Fibroblast of the aortic adventitia (primary cell): ENCODE data around the gene TAF4. TPM values are rescaled to one million over a fixed set of nuclear protein-coding genes. Genes with fewer than 3 reads are reported as not detected.

ENCODE experiments used
- DNase-seq: peaks from one replicate; pipeline ENCODE4 v3.0.0-alpha.2; 2010; ENCODE audit warnings: low read depth
- H3K4me3 ChIP-seq: 2 replicates; pipeline ENCODE4 v1.5.1; 2011; ENCODE audit warnings: low read depth, mild to moderate bottlenecking, control low read depth, low read length, moderate library complexity
- total RNA-seq: library from RNA; depleted of rRNA; stranded (reverse); fragments of >200 nt; gene quantifications from 2 replicates; pipeline ENCODE4 v1.2.3, GENCODE V29; 2012; ENCODE audit warnings: low replicate concordance
- TF ChIP-seq, protein P1 (sequence below): IDR thresholded peaks from 2 replicates; pipeline ENCODE4 v1.5.1; 2011; ENCODE audit warnings: mild to moderate bottlenecking, low read length, control low read depth, inconsistent platforms; ENCODE audit not compliant: insufficient read depth

Gene TAF4
- total RNA-seq, 1 donor = 5.4 TPM

DNA sequence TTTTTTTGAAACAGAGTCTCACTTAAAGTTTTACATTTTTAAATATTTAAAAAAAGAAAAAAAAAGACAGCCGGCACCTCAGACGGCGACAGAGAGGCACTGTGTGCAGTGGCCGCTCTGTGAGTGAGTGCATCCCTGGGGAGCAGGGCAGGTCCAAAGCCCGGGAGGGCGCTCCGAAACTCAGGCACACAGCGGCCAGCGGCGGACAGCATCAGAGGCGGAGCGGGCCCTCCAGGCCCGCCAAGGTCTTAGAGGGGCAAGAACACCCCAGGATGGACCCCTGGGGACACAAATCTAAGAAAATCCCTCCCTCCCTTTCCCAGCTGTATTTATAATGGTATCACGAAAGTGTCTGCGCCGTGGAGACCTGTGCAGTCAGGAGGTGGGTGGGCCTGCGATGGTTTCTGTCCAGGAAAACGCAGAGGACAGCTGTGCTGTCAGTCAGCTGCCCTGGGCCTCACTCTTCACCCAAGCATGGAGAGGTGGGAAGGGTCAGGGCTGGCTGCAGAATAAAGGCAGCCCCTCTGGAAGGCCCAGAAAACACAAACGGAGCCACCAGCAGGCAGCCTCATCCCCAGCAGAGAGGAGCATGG lies 43.8 kb downstream of the TAF4 start:
- TF ChIP-seq, protein P1, sequence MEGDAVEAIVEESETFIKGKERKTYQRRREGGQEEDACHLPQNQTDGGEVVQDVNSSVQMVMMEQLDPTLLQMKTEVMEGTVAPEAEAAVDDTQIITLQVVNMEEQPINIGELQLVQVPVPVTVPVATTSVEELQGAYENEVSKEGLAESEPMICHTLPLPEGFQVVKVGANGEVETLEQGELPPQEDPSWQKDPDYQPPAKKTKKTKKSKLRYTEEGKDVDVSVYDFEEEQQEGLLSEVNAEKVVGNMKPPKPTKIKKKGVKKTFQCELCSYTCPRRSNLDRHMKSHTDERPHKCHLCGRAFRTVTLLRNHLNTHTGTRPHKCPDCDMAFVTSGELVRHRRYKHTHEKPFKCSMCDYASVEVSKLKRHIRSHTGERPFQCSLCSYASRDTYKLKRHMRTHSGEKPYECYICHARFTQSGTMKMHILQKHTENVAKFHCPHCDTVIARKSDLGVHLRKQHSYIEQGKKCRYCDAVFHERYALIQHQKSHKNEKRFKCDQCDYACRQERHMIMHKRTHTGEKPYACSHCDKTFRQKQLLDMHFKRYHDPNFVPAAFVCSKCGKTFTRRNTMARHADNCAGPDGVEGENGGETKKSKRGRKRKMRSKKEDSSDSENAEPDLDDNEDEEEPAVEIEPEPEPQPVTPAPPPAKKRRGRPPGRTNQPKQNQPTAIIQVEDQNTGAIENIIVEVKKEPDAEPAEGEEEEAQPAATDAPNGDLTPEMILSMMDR = no peak

DNA sequence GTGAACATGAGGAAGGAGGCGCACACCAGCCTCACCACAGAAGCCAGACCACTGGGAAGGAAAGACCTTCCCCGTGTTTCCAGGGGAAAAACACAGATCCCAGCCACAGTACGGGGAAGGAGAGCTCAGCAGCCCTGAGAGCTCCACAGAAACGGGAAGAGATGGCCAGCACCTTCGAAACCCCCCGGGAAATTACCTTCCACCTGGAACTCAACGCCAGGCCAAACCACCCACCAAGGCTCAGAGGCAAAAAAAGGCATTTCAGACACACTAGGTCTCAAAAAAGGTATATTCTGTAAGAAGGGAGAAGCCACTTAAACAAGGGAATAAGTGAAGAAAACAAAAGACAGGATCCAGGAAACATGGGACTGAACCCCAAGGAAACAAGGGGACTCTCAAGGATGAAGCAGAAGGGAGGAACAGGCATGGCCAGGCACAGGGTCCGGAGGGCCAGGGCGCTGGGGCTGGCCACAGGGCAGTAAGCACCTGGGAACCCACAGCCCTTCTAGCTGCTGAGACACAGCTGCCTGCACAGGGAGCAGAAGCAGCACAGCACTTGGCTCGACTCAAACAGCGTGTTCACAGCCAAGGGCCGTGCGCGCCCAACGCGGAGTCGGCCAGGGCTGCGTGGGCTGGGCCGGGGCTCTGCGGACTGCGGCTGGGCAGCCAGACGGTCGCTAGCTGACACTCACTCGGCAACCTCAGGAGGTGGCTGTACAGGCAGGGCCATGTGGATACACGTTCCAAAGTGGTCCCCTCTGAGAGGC lies 44.6 kb downstream of the TAF4 start:
- TF ChIP-seq, protein P1 = no peak
- peak; percentile 53 for DNase-seq
- no peak overlapping the region for H3K4me3 ChIP-seq

More for the DNA sequence above, 43.8 kb downstream of the TAF4 start:
- H3K4me3 ChIP-seq = no peak overlapping the region
- DNase-seq = no peak

DNA sequence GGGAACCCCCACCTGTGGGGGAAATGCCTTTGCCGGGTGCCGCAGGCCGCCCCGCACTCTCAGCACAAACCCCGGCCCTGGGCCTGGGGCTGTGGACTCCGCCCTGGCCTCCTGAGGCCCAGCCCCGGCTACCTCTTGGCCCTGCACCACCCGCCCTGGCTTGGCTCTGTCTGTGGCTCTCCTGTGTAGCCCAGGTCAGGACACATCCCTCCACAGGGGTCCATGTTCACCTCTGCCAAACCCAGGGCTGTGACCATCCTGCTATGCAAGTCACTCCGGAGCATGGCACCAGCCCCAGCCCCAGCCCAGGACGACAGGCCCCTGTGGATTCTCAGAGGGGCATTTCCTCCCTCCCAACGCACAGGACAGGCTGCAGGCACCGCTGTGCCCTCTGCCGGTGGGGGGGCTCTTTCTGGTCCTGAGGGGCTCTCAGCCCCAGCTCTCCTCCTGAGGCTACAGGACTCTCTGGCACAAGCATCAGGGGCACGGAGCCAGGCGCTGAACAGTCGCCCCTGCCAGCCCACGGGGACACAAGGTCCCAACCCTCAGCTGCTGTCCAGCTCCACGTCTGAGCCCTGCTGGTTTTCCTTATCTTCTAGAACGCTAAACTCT lies 45.7 kb downstream of the TAF4 start:
- TF ChIP-seq, protein P1 = no peak
- no peak for DNase-seq
- H3K4me3 ChIP-seq = no peak overlapping the region

DNA sequence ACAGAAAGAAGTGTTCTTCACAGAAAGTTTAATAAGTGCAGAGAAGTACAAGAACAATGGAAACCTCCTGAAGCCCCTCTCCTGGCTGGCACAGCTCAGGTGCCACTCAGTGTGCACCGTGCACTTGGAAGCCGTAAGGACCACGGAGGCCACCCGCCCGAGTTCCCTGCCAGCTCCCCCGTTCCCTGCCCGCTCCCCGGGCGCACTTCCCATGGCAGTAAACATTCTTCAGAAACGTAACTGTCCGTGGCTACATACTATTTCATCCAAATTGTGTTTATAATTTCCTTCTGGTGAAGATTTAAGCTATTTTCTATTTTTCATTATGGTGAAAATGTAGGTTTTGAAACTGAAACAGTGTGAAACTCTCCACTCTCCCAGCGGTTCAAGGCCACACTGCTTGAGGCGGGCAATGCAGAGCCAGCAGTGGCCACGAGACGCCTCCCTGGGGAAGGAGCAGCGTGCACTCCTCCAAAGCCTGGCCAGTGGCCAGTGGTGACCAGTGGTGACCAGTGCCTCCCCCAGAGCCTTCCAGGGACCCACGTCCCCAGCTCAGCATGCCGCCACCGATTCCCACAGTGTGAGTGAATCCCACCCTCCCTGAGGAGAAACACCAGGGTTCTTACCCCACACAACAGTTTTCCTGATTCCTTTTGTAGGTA lies 46.4 kb downstream of the TAF4 start:
- no peak for DNase-seq
- H3K4me3 ChIP-seq = no peak overlapping the region
- TF ChIP-seq, protein P1 = no peak

DNA sequence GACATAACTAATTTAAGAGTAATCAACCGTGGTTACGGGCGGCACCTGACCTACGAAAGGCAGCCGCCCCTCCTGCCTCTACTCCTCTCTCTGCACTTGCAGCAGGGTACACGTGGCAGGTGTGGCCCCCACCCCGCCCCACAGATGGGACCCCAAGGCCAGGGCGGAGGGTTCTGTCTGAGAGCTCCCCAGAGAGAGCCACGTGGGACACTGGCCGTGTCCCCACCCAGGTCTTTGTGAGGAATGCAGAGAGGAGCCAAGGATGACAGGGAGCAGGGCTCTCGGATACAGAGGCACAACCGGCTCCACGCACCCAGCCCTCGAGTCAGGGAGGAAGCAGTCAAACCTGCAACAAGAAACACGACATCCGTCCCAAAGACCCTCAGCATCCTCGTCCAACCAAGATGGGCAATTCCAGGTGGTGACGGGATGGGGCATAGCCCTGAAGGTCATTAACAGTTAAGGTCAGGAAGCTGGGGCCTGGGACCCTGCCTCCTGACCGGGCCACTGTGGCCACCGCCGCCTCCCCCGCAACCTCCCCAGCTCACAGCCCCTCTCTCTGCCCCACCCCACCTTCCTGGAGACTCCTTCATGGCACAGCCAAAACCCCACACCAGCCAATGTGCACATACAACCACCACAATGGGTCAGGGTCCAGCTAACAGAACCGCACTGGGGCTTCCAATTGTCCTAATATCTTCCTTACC lies 47.1 kb downstream of the TAF4 start:
- TF ChIP-seq, protein P1 = no peak
- no peak for DNase-seq
- H3K4me3 ChIP-seq = no peak overlapping the region
